GM23248 (cell line): ENCODE data around the gene GCLC.

Experiments used
- EZH2 ChIP-seq: fragments of 200-600 bp; sonication (generic); IDR thresholded peaks from 2 replicates; pipeline ENCODE4 v1.6.1; 2018; ENCODE audit warnings: antibody characterized with exemption, mild to moderate bottlenecking; ENCODE audit not compliant: insufficient read depth, poor library complexity, severe bottlenecking
- EZH2phosphoT487 ChIP-seq: fragments of 200-600 bp; sonication (generic); IDR thresholded peaks from 2 replicates; pipeline ENCODE4 v1.6.1; 2018; ENCODE audit warnings: antibody characterized with exemption, moderate library complexity, mild to moderate bottlenecking, low read depth; ENCODE audit not compliant: insufficient read depth

GRCh38 chr6:53497905-53498304 lies 47.0 kb downstream of the GCLC start:
- TF ChIP-seq EZH2phosphoT487, result no peak
- no peak for TF ChIP-seq EZH2
